GM21390 (cell line): ENCODE data around the gene OSBP2.
"Not testable (repeated sequence)": the region's sequence is repeated elsewhere in the genome, so short reads cannot be mapped to it uniquely, and the experiment has no call there.

Source experiments
- ATAC-seq: cut with Tn5 transposase; IDR thresholded peaks from one replicate; pipeline ENCODE4 v1.9.1; 2021; ENCODE audit not compliant: unreplicated experiment

The OSBP2 gene

GRCh38 chr22:30754521-30754920, 59.8 kb downstream of the OSBP2 start:
- ATAC-seq = no peak

- no peak for ATAC-seq
Measured at GRCh38 chr22:30754971-30755758, 60.5 kb downstream of the OSBP2 start.

GRCh38 chr22:30755759-30756124, 61.1 kb downstream of the OSBP2 start:
- ATAC-seq = no peak

- ATAC-seq = no peak
Measured at GRCh38 chr22:30763815-30764673, 69.4 kb downstream of the OSBP2 start.

- no peak for ATAC-seq
Measured at GRCh38 chr22:30767661-30768060, 73.0 kb downstream of the OSBP2 start.

- no peak for ATAC-seq
Measured at GRCh38 chr22:30770716-30771115, 76.0 kb downstream of the OSBP2 start.

- no peak for ATAC-seq
Measured at GRCh38 chr22:30773919-30774318, 79.2 kb downstream of the OSBP2 start.

- no peak for ATAC-seq
Measured at GRCh38 chr22:30774566-30774965, 79.9 kb downstream of the OSBP2 start.

- ATAC-seq = no peak
Measured at GRCh38 chr22:30776476-30776875, 81.8 kb downstream of the OSBP2 start.

GRCh38 chr22:30777146-30777545, 82.5 kb downstream of the OSBP2 start:
- ATAC-seq = not testable (repeated sequence)

- no peak for ATAC-seq
Measured at GRCh38 chr22:30777587-30777986, 82.9 kb downstream of the OSBP2 start.

GRCh38 chr22:30778261-30778660, 83.6 kb downstream of the OSBP2 start:
- ATAC-seq = no peak

- no peak for ATAC-seq
Measured at GRCh38 chr22:30780026-30780425, 85.4 kb downstream of the OSBP2 start.

- no peak for ATAC-seq
Measured at GRCh38 chr22:30781271-30781875, 86.7 kb downstream of the OSBP2 start.

- ATAC-seq = no peak
Measured at GRCh38 chr22:30782613-30783012, 87.9 kb downstream of the OSBP2 start.

- no peak for ATAC-seq
Measured at GRCh38 chr22:30783021-30783420, 88.3 kb downstream of the OSBP2 start.

- no peak for ATAC-seq
Measured at GRCh38 chr22:30785527-30785926, 90.9 kb downstream of the OSBP2 start.

- ATAC-seq = no peak
Measured at GRCh38 chr22:30790366-30790765, 95.7 kb downstream of the OSBP2 start.

- ATAC-seq = no peak
Measured at GRCh38 chr22:30792456-30792855, 97.8 kb downstream of the OSBP2 start.

- no peak for ATAC-seq
Measured at GRCh38 chr22:30795118-30795517, 100.4 kb downstream of the OSBP2 start.

- no peak for ATAC-seq
Measured at GRCh38 chr22:30801695-30802094, 107.0 kb downstream of the OSBP2 start.
